GM19351 (cell line): Measurements from ENCODE around the gene CCNJ.
A peak's percentile ranks its signal among the peaks of the same experiment; 100 is the strongest.

Source experiments
- ATAC-seq: cut with Tn5 transposase; IDR thresholded peaks from one replicate; pipeline ENCODE4 v1.9.1; 2021; ENCODE audit warnings: mild to moderate bottlenecking, moderate library complexity; ENCODE audit not compliant: unreplicated experiment

CCNJ gene

GRCh38 chr10:96053985-96054384 lies 10.6 kb downstream of the CCNJ start:
- no peak for ATAC-seq

GRCh38 chr10:96056787-96057186 lies 13.4 kb downstream of the CCNJ start:
- ATAC-seq = no peak

GRCh38 chr10:96061232-96061631 lies 17.8 kb downstream of the CCNJ start:
- no peak for ATAC-seq

GRCh38 chr10:96072674-96073073 lies 29.3 kb downstream of the CCNJ start:
- no peak for ATAC-seq

- ATAC-seq = no peak
These were observed 30.3 kb downstream of the CCNJ start for GRCh38 chr10:96073722-96074121.

GRCh38 chr10:96074776-96075175 lies 31.4 kb downstream of the CCNJ start:
- ATAC-seq = no peak

GRCh38 chr10:96075977-96076376 lies 32.6 kb downstream of the CCNJ start:
- ATAC-seq = no peak

GRCh38 chr10:96077156-96077555 lies 33.8 kb downstream of the CCNJ start:
- ATAC-seq = no peak

GRCh38 chr10:96082153-96082552 lies 38.8 kb downstream of the CCNJ start:
- ATAC-seq = no peak

GRCh38 chr10:96082748-96083147 lies 39.4 kb downstream of the CCNJ start:
- no peak for ATAC-seq

GRCh38 chr10:96089116-96089515 lies 45.7 kb downstream of the CCNJ start:
- ATAC-seq = no peak

GRCh38 chr10:96089670-96090462 lies 46.5 kb downstream of the CCNJ start:
- peak; percentile 92 for ATAC-seq

GRCh38 chr10:96090463-96090800 lies 47.0 kb downstream of the CCNJ start:
- no peak for ATAC-seq

GRCh38 chr10:96092999-96093767 lies 49.8 kb downstream of the CCNJ start:
- no peak for ATAC-seq

GRCh38 chr10:96093948-96094347 lies 50.6 kb downstream of the CCNJ start:
- ATAC-seq = no peak

GRCh38 chr10:96096958-96097357 lies 53.6 kb downstream of the CCNJ start:
- no peak for ATAC-seq

GRCh38 chr10:96097865-96098264 lies 54.5 kb downstream of the CCNJ start:
- no peak for ATAC-seq

GRCh38 chr10:96107623-96108038 lies 64.2 kb downstream of the CCNJ start:
- no peak for ATAC-seq
